ENCODE results near the gene TSPAN14. TPM values are rescaled to one million over a fixed set of nuclear protein-coding genes. Genes with fewer than 3 reads are reported as not detected.
"Not testable (repeated sequence)": the region's sequence is repeated elsewhere in the genome, so short reads cannot be mapped to it uniquely, and the experiment has no call there.

TSPAN14 gene
- total RNA-seq, 1 donor from 2014 or later, result 36.6 TPM

DNA sequence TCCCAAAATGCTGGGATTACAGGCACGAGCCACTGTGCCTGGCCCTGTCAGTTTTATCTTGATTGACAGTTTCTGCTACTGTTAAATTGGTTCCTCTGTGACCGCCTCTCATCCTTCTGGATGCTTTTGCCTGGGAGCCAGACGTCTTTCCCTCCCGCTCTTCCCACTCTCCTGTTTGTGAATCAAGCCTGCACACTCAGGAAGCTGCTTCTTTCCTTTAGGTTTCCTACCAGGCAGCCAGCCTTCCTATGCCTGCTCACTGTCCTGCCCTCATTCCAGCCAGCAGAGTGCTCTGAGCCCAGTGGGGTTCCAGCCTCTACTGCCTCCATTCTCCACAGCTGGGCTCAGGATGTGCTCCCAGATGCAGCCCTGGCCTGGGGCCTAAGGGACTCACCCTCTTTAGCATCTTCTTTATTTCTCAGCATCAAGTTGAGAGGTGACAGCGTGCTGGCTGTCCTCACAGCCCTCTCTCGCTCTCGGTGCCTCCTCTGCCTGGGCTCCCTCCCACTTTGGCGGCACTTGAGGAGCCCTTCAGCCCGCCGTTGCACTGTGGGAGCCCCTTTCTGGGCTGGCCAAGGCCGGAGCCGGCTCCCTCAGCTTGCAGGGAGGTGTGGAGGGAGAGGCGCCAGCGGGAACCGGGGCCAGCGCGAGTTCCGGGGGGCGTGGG, 88.7 kb downstream of the TSPAN14 start:
- intact Hi-C loops (cut with DNase I), result no loop called here
- ATAC-seq (ENCODE audit: poor library complexity) (no peak), DNase-seq (no peak)

DNA sequence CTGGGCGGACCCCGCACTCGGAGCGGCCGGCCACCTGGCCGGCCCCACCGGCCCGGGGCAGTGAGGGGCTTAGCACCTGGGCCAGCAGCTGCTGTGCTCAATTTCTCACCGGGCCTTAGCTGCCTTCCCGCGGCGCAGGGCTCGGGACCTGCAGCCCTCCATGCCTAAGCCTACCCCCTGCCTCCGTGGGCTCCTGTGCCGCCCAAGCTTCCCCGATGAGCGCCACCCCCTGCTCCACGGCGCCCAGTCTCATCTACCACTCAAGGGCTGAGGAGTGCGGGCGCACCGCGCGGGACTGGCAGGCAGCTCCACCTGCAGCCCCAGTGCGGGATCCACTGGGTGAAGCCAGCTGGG, 89.2 kb downstream of the TSPAN14 start:
- intact Hi-C loops (cut with DNase I); DNase-seq; ATAC-seq (ENCODE audit: poor library complexity): not testable (repeated sequence)

DNA sequence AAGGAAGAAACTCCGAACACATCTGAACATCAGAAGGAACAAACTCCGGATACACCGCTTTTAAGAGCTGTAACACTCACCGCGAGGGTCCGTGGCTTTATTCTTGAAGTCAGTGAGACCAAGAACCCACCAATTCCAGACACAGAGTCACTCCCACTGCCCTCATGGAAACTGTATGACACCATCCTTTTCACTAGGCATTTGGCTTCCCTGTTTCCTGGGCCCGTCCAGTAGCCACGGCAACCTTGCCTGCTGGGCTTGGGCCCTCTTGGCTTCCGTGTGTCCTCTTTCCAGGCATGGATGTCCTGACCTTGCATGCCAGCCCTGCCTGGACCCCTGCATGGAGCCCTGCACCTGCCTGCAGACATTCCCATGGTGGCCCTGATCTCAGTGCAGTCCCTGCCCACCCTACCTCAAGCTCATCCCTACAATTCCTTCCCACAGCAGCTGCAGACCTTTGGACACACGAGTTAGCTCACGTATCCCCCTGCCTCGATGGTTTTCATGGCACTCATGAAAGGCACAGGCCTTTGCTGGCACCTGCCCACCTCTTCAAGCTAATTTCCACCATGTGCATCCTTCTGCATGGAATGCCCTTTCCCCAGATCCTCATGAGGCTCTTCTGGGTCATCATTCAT, 90.3 kb downstream of the TSPAN14 start:
- ATAC-seq (ENCODE audit: poor library complexity), result no peak
- no peak for DNase-seq
- intact Hi-C loops (cut with DNase I), result no loop called here

DNA sequence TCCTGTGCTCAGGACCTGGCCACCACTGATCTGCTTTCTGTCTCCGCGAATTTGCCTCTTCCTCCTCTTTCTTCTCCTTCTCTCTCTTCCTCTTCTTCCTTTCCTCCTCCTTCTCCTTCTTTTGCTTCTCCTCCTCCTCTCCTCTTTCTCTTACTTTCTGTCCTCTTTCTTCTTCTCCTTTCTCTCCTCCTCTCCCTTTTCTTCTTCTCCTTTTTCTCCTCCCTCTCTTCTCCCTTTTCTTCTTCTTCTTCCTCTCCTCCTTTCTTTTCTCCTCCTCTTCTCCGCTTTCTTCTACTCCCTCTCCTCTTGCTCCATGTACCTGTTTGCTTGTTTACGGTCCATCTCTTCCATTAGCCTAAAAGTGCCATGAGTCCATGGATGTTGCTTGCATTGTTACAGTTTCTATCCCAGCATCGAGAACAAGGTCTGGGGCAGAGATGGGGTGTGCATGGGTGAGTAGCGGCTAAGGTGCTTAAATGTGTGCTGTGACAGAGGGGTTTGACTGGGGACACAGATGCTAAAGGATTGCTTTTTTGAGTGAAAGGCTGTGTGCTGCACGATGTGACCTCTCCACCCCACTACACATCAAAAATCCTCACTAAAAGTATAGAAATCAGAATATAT, 91.3 kb downstream of the TSPAN14 start:
- intact Hi-C loops (cut with DNase I), result no loop called here
- ATAC-seq (ENCODE audit: poor library complexity) (no peak), DNase-seq (no peak)

DNA sequence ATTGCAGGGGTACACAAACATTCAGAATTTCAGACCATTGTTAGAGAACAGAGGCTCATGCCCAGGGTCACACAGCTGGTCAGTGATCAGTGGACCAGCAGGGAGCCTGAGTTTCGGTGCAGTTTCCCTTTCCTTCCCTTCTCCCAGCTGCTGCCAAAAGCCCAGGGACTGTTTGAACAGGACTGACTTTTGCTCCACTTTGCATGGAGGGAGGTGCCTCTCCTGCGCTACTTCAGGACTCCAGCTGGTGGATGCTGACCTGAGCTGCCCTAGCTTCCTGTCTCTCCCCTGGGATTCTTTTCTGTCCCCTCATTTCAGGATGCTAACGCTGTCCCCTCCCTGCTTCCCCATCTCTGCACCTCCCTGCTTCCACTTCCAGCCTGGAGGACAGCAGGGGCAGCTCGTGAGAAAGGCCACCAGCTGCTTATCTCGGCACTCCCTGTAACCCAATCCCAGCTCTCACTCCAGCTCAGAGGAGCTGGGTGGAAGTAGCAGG, 98.1 kb downstream of the TSPAN14 start:
- ATAC-seq (ENCODE audit: poor library complexity) (peak; percentile 73), DNase-seq (no peak)
- intact Hi-C loops (cut with DNase I), result no loop called here

DNA sequence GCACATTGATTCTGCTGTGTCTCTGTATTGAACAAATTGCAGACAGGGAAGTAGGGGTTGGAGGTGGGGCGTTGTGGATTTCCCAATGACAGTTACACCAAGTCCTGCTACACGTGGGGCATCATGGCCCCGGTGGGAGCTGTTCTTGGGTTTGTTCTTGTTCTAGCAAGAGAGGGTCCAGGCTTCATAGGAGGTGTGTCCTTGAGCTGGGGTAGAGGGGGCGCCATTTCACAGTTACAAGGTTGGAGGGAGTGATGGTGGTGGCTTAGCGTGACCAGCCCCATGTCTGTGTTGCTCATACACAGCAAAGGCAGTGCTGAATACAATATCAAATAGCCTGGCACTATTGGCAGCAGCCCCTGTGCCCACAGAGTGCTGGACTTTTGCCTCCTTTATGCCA, 99.3 kb downstream of the TSPAN14 start:
- ATAC-seq (ENCODE audit: poor library complexity), result no peak
- no peak for DNase-seq
- intact Hi-C loops (cut with DNase I), result no loop called here

DNA sequence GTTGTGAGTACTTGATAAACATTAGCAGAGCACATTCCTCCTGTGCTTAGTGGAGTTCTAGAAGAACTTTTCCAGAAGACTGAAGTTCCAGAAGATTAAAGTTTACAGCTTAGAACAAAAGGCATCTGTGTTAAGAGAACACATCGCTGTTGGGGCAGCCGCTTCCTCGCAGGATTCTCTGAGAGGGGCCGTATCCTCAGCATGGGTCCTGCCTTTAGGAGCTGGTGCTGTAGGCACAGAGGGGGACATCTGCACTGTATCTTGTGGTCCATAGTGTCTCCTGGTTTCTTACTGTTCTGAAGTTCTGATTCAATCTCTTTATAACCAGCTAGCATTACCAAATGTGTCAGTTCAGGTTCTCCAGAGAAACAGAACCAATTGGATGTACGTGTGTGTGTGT, 99.9 kb downstream of the TSPAN14 start:
- intact Hi-C loops (cut with DNase I), result no loop called here
- no peak for DNase-seq
- ATAC-seq (ENCODE audit: poor library complexity), result no peak

DNA sequence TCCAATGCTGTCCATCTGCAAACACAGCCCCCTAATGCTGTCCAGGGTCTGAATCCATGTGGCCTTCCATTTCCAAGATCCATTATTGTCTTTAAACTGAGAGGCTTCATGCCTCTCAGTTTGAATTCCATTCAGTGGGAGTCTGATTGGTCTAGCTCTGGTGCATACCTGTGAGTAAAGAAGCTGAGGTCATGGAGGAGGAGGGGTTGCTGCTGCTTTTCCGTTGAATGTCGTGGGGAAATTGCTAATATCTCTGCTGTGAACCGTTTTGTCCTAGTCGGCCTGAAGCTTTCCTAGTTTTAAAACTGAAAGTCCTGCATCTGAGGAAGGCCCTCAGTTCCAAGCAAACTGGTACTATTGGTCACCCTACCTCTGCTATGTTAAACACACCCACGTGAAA, 101.3 kb downstream of the TSPAN14 start:
- no peak for DNase-seq
- intact Hi-C loops (cut with DNase I), result no loop called here
- no peak for ATAC-seq (ENCODE audit: poor library complexity)

DNA sequence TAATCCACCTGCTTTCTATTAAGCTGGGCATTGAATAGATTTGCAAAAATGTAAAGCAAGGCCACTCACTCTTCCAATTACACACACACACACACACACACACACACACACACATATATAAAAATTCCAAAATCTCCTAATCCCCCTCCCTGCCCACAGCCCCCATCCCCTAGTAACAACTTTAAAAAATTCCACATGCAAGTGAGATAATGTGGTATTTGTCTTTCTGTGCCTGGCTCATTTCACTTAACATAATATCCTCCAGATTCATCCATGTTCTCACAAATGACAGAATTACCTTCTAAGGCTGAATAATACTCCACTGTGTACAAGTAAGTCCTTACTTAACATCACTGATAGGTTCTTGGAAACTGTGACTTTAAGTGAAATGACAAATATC, 107.8 kb downstream of the TSPAN14 start:
- ATAC-seq (ENCODE audit: poor library complexity), result no peak
- intact Hi-C loops (cut with DNase I), result no loop called here
- DNase-seq, result no peak

DNA sequence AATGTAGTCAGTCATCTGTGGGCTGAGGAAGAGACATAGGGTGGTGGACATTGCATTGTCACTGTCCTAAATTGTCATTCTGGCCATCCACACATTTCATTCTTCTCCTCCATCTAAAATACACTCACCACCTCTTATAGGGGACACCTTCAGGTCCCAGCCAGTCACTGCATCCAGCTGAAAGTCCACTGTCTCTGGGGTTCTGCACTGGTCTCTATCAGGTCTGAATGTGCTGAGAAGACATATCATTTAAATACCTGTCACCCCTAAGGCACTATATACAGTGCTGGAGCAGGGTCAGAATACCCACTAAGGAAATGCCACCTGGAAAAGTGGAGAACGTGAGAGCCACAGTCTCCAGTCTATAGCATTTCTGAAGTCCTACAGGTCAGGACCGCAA, 113.2 kb downstream of the TSPAN14 start:
- DNase-seq (no peak), ATAC-seq (ENCODE audit: poor library complexity) (no peak)
- intact Hi-C loops (cut with DNase I), result no loop called here

DNA sequence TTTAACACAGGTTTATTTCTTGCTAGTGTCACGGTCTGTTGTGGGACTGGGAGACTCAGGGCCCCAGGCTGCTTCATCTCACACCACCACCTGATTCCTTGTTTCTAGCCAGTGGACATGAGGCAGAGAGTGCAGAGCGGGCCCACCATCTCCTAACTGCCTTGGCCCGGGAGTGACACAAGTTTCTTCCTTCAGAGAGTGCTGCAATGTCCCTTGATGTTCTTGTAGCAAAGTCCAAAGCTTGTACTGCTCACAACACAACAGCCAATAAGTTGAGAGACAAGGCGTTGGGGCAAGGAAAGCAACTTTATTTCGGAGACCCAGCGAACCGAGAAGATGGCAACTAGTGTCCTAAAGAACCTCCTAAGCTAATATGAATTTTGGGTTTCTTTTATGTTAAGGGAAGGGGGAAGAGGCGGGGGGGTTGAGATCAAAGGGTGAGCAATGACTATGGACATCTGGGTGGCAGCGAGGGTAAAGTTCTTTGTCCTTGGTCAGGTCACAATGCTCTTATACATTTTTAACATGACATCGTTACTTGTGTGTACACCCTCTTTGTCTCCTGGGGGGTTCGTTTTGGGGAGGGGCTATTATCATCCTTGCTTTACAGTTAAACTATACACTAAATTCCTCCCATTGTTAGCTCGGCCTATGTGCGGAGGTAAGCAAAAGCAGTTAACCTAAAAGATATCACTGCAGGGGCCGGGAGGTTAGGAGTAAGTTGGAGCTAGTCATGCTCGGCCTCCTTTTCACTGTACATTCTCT, 115.2 kb downstream of the TSPAN14 start:
- ATAC-seq (ENCODE audit: poor library complexity) (no peak), DNase-seq (no peak)
- intact Hi-C loops (cut with DNase I), result no loop called here

DNA sequence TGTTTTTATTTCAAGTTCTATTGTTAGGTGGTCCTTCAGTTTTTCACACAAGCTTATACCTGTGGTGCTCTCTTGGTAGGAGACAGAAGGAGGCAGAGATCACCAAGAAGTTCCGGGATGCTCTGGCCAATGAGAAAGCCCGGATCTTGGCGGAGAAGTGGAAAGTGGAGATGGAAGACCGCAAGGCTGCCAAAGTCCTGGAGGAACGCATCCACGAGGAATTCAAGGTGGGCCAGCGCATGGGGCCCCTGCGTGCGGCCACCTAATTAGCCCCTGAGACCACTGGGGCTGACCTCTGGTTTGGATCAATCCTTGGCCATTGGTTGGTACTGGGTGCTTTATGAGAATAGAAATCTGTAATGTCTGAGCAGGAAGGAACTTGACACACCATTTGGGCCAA, 117.2 kb downstream of the TSPAN14 start:
- intact Hi-C loops (cut with DNase I), result no loop called here
- DNase-seq (no peak), ATAC-seq (ENCODE audit: poor library complexity) (no peak)

DNA sequence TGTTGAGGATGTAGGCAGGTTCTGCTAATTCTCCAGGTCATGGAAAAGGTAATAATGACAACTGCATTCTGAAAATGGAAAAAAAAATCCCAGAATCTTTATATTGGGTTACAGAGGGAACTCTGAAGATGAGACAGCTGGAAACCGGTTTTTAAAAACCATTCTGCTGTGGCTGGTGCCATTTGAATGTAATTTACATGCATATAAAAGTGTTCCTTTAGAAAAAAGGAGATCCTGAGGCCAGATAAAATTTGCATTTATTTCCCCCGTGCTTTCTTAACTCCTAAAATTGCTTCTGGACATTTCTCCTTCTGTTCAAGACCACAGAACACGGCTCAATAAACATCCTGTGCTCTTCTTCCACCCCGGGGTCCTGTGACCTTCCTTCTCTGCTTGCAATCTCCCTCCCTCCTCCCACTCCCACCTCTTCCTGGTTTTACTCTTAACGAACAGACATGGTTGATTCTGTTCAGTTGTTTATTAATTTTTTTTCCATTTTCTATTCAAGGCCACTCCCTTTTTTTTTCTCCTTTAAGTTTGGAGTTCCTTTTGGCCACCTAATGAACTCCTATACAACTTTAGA, 125.2 kb downstream of the TSPAN14 start:
- no peak for ATAC-seq (ENCODE audit: poor library complexity)
- intact Hi-C loops (cut with DNase I), result no loop called here
- DNase-seq, result no peak

DNA sequence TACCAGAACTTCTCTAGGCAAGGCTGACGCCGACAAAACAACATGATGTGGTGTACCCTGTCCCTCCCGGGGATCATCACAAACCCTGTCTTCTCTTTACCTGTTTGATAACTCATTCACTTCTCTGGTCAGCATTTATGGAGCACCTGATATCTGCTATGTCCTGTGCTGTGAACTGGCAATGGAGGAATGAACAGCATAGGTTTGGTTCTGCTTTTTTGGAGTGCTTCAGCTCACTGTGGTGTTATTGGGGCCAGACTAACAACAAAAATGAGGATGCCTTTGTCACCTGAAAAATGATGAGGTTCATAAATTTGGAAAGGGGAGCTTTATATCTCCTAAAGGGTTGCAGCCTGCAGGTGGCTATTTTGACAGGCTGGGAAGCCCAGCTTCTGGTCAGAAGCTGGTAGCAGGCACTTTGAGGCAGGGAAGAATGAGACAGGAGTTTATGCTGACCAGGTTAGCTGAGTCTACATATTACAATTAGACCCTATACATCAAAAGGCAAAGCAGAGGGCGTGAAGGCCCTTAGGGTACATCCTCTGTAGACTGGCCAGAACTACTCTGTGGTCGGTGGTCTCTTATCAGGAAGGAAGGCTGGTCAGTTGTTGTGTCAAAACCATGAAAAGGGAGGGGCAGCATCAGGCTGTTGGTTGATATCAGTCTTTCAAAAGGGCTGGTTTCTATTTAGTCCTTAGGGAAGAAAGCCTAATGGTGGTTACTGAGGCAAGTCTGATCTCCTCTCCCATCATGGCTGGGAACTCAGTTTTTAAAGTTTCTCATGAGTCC, 125.9 kb downstream of the TSPAN14 start:
- intact Hi-C loops (cut with DNase I), result loop anchor here (10.0 kb wide), 1 partner anchor 135 kb away; no protein-coding TSS in a partner anchor
- DNase-seq, result no peak
- ATAC-seq (ENCODE audit: poor library complexity), result no peak

DNA sequence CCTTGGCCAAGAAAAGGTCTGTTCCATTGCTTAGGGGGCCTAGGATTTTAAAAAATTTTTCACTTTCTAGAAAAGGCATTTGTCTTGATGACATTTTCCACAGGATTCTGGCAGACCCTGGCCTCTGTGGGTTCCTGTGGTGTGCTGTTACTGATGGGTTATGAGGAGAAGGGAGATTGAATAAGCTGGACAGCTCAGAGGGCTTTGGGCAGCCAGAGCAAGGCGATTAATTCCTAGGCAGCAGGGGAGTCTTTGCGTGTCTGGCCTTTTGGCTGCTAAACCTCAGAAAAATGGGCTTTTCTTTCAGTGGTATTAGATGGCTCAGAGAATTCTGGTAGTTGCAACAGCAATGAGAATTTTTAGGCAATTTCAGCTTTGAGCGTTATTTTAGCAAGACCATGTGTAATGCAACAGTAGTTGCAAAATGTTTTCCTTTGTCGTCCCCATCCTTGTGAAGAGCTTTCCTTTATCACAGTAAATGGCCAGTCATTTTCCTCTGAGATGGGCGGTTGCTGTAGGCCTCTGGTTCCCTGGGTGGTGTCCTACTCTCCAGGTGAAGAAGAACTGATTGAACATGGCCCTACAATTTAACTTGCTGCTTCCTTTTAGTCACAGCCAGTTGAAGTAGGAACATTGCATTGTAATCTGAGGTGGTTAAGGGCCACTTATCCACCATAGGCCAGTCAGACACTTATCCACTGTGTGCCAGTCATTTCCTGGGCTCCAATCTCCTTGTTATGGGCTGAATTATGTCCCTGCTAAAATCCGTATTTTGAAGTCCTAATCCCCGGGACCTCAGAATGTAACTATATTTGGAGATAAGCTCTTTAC, 126.7 kb downstream of the TSPAN14 start:
- intact Hi-C loops (cut with DNase I), result loop anchor here (10.0 kb wide), 1 partner anchor 136 kb away; no protein-coding TSS in a partner anchor
- DNase-seq (no peak), ATAC-seq (ENCODE audit: poor library complexity) (no peak)

DNA sequence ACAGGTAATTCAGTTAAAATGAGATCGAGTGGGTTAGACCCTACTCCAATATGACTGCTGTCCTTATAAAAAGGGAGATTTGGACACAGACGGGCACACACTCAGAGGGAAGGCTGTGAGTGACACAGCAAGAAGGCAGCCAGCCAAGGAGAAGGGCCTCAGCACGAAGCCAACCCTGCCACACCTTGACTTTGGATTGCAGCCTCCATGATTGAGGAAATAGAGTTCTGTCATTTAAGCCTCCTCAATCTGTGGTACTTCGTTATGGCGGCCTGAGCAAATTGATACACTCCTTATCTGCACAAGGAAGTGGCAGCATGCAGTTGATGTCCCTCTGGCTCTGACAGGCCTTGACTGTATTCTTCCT, 127.3 kb downstream of the TSPAN14 start:
- ATAC-seq (ENCODE audit: poor library complexity) (no peak), DNase-seq (no peak)
- intact Hi-C loops (cut with DNase I), result loop anchor here (10.0 kb wide), 1 partner anchor 137 kb away; no protein-coding TSS in a partner anchor

DNA sequence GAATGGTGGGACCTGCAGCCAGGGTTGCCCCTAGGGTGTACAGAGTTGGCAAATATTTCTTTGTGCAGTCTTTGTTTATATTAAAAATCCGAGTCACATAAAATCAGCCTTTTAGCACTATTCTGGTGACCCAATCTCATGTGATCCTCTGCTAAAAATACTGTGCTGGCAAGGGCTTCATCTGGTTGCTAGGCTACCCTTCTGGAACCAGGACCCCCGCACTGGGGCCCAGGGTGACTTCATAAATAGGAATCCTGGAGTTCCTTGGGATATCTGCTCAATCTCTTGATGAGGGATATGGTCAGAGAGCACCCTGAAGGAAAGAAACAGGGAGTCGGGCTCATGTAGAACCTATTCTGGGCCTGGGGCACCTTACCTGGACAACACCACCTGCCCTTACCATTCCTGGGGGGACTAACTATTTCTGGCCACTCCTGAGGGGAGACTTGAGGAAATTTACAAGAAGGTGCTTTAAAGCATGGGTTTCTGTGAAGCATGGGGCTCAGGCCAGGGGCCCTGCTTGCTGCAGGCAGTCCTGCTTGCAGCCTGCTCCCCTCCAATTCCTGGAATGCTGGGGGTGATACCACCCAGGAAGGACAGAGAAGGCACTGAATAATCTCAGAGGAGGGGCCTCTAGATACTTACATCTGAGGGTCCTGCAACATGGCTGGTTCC, 128.3 kb downstream of the TSPAN14 start:
- intact Hi-C loops (cut with DNase I), result loop anchor here (10.0 kb wide), 1 partner anchor 138 kb away; no protein-coding TSS in a partner anchor
- ATAC-seq (ENCODE audit: poor library complexity), result no peak
- DNase-seq, result no peak

Data from Right ventricle myocardium superior (tissue), 1 donor.